ENCODE results near the gene NME7. TPM values are rescaled to one million over a fixed set of nuclear protein-coding genes. Genes with fewer than 3 reads are reported as not detected.

Gene NME7
- total RNA-seq, 1 experiment from 2014 or later: 9.0 TPM

DNA sequence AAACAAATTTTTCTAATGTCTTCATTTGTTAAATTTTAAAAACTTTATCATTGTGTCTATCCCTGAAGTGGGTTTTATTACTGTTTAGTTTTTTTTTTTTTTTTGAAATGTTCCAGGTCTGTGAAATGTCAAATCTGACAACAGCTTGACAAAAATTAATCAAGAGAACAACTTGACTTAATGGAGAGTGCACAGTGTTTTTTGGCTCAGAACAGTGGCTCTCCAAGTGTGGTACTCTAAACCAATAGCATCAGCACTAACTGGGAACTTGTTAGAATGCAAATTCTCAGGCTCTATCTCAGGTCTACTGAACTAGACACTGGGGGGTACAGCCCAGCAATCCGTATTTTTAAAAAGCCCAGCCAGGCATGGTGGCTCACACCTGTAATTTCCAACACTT is 211.9 kb downstream of the NME7 start:
- Histone ChIP-seq H3K27me3 (replicated peaks; ENCODE audit: control insufficient read depth, insufficient read depth, low read length) (no peaks in the 10 kb centered on the region), H3K9me3 (no peaks in the 10 kb centered on the region), H3K4me3 (ENCODE audit: low read depth, low read length) (no peak overlapping the region), H3K4me1 (no peaks in the 10 kb centered on the region), H3K36me3 (ENCODE audit: control insufficient read depth, insufficient read depth, low read length) (no peaks in the 10 kb centered on the region)
- ChIA-PET CTCF (no interaction called here), POLR2A (no interaction called here)
- H3K36me3 Mint-ChIP-seq (ENCODE audit: insufficient read depth, unreplicated experiment): no peaks in the 10 kb centered on the region
- BruUV-seq (replicated peaks): no TSS peak
- TF ChIP-seq, protein P1, sequence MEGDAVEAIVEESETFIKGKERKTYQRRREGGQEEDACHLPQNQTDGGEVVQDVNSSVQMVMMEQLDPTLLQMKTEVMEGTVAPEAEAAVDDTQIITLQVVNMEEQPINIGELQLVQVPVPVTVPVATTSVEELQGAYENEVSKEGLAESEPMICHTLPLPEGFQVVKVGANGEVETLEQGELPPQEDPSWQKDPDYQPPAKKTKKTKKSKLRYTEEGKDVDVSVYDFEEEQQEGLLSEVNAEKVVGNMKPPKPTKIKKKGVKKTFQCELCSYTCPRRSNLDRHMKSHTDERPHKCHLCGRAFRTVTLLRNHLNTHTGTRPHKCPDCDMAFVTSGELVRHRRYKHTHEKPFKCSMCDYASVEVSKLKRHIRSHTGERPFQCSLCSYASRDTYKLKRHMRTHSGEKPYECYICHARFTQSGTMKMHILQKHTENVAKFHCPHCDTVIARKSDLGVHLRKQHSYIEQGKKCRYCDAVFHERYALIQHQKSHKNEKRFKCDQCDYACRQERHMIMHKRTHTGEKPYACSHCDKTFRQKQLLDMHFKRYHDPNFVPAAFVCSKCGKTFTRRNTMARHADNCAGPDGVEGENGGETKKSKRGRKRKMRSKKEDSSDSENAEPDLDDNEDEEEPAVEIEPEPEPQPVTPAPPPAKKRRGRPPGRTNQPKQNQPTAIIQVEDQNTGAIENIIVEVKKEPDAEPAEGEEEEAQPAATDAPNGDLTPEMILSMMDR (IDR thresholded peaks at IDR 0.05; ENCODE audit: insufficient read depth in 1 of 2, low read depth in 1 of 2, low read length in 1 of 2, severe bottlenecking in 1 of 2, unreplicated experiment in 1 of 2): no peak
- no peak for DNase-seq
- H3K4me3 Mint-ChIP-seq (ENCODE audit: unreplicated experiment): no peak overlapping the region
- intact Hi-C loops (cut with micrococcal nuclease; ENCODE audit: unreplicated experiment): no loop called here
- H3K9me3 Mint-ChIP-seq (ENCODE audit: unreplicated experiment): peaks cover 10% of the 10 kb centered on the region
- no peak overlapping the region for H3K27ac Mint-ChIP-seq (ENCODE audit: unreplicated experiment)
- no peaks in the 10 kb centered on the region for H3K27me3 Mint-ChIP-seq (ENCODE audit: insufficient read depth, unreplicated experiment)
- no peaks in the 10 kb centered on the region for H3K4me1 Mint-ChIP-seq (ENCODE audit: low read depth, unreplicated experiment)

DNA sequence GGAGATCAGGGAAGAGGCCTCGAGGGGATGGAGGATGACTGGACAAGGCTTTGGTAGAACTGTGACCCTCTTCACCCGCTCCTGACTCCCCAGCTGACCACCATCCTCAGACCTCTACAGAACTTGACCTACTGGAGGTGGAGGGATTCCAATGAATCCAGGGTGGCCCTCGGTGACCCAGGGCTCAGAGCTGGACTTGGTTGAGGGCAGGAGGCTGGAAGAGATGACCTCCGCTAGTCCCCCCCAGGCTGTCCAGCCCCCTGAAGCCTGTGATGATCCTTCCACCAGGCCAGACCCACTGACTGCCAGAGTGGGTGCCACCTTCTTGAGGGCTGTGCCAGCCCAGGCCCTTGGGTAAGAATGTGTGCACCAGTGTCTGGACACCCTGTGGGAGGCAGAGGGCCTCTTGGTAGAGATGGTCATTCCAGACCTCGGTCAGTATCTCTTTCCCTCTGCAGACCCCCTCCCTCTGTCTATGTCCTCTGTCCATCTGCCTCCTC is 216.2 kb downstream of the NME7 start:
- H3K9me3 ChIP-seq: no peaks in the 10 kb centered on the region
- peak overlapping the region; percentile 39 for H3K27ac Mint-ChIP-seq (ENCODE audit: unreplicated experiment)
- H3K9me3 Mint-ChIP-seq (ENCODE audit: unreplicated experiment): peaks cover 10% of the 10 kb centered on the region
- H3K4me1 ChIP-seq: peaks cover 31% of the 10 kb centered on the region
- no peaks in the 10 kb centered on the region for H3K27me3 Mint-ChIP-seq (ENCODE audit: insufficient read depth, unreplicated experiment)
- H3K4me3 ChIP-seq (ENCODE audit: low read depth, low read length): no peak overlapping the region
- TF ChIP-seq, protein P1 (IDR thresholded peaks at IDR 0.05; ENCODE audit: insufficient read depth in 1 of 2, low read depth in 1 of 2, low read length in 1 of 2, severe bottlenecking in 1 of 2, unreplicated experiment in 1 of 2): no peak
- POLR2A ChIA-PET: no interaction called here
- peaks cover 11% of the 10 kb centered on the region for H3K4me1 Mint-ChIP-seq (ENCODE audit: low read depth, unreplicated experiment)
- no peaks in the 10 kb centered on the region for H3K36me3 ChIP-seq (ENCODE audit: control insufficient read depth, insufficient read depth, low read length)
- CTCF ChIA-PET: no interaction called here
- no peaks in the 10 kb centered on the region for H3K36me3 Mint-ChIP-seq (ENCODE audit: insufficient read depth, unreplicated experiment)
- no peak overlapping the region for H3K4me3 Mint-ChIP-seq (ENCODE audit: unreplicated experiment)
- no peak for DNase-seq
- H3K27me3 ChIP-seq (replicated peaks; ENCODE audit: control insufficient read depth, insufficient read depth, low read length): no peaks in the 10 kb centered on the region
- intact Hi-C loops (cut with micrococcal nuclease; ENCODE audit: unreplicated experiment): no loop called here
- no TSS peak for BruUV-seq (replicated peaks)

DNA sequence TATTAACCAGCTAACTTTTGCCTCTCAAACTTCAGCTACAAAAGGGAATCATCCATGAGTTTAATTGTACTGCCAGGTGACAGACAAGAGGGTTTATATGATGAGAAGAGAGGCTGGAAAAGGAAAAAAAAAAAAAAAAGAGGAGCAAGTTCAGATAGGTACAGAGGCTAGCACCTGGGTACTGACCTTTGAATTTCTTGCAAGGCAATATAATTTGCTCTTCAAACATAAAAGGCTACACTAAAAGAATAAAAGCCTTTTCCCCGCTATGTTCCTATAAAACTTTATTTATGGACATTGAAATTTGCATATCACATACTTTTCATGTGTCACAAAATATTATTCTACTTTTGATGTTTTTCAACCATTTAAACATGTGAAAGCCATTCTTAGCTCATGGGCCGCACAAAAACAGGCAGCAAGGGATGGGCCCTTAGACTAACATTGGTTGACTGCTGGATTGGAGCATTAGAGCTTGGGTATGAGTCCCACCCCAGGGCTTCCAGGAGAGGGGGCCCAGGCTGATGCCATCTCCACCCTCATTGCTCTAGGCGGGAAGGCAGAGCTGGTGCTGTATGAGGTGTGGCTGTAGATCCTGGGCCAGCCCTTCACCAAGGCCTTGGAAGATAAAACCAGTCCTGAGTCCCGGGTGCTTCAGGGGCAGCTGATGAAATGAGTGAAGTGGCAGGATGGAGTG is 216.8 kb downstream of the NME7 start:
- no peaks in the 10 kb centered on the region for H3K27me3 ChIP-seq (replicated peaks; ENCODE audit: control insufficient read depth, insufficient read depth, low read length)
- H3K27me3 Mint-ChIP-seq (ENCODE audit: insufficient read depth, unreplicated experiment): no peaks in the 10 kb centered on the region
- no peaks in the 10 kb centered on the region for H3K36me3 ChIP-seq (ENCODE audit: control insufficient read depth, insufficient read depth, low read length)
- H3K9me3 Mint-ChIP-seq (ENCODE audit: unreplicated experiment): peaks cover 10% of the 10 kb centered on the region
- BruUV-seq (replicated peaks): no TSS peak
- TF ChIP-seq, protein P1 (IDR thresholded peaks at IDR 0.05; ENCODE audit: insufficient read depth in 1 of 2, low read depth in 1 of 2, low read length in 1 of 2, severe bottlenecking in 1 of 2, unreplicated experiment in 1 of 2): no peak
- ChIA-PET POLR2A (no interaction called here), CTCF (no interaction called here)
- H3K4me1 ChIP-seq: peaks cover 37% of the 10 kb centered on the region
- H3K36me3 Mint-ChIP-seq (ENCODE audit: insufficient read depth, unreplicated experiment): no peaks in the 10 kb centered on the region
- intact Hi-C loops (cut with micrococcal nuclease; ENCODE audit: unreplicated experiment): no loop called here
- DNase-seq: no peak
- peaks cover 17% of the 10 kb centered on the region for H3K4me1 Mint-ChIP-seq (ENCODE audit: low read depth, unreplicated experiment)
- H3K4me3 Mint-ChIP-seq (ENCODE audit: unreplicated experiment): no peak overlapping the region
- no peaks in the 10 kb centered on the region for H3K9me3 ChIP-seq
- H3K27ac Mint-ChIP-seq (ENCODE audit: unreplicated experiment): peak overlapping the region; percentile 39
- H3K4me3 ChIP-seq (ENCODE audit: low read depth, low read length): no peak overlapping the region
